ENCODE data around the gene MAPK8IP3.

MAPK8IP3 gene

DNA sequence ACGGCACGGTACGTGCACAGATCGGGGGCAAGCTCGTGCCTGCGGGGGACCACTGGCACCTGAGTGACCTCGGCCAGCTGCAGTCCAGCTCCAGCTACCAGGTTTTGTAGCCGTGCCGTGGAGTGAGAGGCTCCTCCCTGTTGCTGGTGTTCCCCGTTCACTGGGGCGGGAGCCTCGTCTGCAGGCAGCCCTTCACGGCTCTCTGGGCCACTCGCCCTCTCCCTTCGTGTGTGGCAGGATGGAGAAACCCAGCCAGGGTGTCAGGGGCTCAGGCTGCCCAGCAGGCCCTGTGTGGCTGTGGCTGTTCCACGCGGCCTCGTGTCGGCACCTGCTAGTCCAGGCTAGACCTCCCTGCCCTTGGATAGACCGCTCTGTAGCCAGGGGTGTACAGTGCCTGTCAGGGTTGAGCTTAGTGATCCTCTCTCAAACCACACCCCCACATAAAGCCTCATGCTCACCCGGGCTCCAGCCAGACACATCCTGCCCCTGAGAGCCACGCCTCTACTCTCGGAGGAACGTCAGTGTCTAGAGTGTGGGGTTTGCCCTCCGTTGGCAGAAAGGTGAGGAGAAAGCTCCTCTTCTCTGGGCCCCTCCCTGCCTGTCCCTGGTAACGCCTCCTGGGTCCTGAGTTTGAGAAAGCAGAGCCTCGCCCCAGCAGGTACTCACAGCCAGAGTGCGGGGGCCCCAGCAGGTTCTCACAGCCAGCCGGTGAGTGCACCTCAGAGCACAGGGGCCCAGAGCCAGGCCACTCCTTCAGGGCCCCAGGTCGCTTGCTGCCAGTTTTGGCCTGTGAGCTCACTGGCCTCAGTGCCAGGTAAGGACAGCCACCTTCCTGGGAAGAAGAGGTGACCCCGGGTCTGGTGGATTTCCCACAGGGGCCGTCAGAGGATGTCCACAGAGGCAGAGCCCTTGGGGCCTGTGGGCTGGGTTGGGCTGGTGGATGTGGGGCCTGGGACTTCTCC lies 37.7 kb downstream of the MAPK8IP3 start:
- DNase-seq: no peak

DNA sequence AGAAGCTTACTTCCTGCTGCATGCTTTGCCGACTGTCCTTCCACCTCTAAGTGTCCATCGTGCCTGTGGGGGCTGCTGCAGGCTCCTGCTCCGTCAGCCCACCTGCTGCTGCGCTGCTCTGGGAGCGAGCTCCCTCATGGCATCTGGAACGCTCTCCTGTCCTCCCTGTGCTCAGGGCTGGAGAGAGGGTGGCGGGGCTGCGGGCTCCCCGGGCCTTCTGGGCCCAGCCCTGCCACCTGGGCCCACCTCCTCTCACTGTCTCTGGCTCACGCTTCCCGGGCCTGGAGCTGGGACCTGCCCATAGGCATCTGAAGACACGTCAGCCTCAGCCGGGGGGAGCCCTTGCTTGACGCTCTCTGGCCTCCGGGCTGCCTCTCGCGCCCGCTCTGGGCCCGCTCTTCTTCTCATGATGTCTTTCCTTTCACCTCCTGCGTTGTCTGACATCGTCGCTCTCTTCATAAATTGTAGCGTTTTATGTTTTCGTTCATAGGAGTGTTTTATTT lies 38.4 kb downstream of the MAPK8IP3 start:
- no peak for DNase-seq

DNA sequence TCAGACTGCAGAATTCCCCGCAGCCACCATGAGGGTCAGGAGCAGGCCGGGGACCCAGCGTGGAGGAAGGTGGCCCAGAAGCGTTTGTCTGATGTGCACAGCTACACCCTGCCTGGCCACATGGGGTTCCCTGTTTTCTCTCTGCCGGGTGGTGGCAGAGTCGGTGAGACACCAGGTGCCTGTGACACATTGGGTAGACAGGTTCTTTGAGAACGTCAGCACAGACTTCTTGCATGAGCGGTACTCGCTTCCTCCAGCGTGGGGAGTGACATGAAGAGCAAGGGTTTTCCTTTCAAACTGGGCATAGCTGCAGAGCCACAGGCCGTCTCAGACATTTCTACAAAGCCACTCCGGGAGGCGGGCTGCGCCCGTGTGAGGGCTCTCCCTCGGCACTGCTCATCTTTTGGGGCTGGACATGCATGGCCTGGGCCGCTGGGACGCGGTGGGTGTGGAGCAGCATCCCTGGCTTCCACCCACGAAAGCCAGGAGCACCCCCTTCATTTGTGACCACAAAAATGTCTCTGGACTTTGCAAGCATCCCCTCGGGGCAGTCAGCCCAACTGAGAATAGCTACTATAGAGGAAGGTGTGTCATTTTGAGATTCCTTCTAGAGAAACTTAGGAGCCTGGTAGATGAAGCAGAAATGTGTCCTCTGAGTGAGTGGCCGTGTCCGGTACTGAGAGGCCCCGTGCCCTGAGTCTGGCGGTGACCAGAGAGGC lies 39.3 kb downstream of the MAPK8IP3 start:
- no peak for DNase-seq

DNA sequence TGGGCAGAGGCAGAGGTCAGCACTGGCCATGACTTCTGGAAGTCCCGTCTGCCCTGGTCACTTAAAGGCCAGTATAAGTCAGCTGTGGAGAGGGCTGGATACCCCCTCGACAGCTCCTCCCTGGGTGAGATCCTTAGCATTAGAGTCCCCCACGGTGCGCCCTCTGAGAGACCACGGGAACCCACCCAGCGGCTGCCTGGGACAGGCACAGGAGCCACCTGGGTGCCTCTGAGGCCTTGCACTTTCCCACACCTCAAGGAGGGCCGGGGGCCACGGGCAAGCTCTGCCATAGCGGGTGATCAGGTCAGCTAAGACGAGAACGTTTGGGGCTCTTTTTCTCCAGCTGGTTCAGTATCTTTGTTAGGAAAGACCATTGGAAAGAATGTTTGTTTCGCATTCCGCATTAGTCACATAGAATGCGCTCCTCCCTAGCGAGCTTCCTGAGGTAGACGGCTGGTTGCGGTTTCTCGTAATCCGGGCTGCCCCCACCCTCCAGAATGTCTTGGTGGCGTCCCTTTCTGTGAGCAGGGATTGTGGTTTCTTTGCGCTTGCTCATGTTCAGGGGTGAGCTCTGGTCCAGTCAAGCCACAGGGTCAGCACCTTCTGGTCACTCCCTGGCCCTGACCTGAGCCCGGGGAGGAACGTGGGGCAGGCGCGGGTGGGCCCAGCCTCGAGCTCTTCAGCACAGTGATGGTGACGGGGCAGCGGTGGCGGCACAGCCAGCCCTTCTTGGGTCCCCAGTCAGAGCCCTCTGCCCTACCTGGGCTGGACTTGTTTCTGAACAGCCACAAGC lies 40.1 kb downstream of the MAPK8IP3 start:
- DNase-seq: no peak

DNA sequence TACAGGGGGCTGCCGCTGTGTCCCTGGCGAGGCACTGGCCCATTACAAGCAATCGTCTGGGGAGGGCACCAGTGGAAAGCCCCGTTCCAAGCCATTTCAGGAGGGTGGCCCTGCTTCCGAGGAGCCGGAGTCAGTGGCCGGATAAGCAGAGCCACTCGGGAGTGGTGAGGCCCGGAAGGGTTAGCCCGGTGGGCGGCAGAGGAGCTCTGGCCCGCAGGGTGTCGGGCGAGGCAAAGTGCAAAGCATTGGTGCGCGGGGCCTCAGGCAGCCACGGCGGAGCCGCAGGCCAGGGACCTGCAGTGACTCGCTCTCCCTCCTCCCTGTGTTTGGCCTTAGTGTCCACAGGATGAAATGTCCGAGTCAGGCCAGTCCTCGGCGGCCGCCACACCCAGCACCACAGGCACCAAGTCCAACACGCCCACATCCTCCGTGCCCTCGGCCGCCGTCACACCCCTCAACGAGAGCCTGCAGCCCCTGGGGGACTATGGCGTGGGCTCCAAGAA lies 40.7 kb downstream of the MAPK8IP3 start:
- DNase-seq: no peak

DNA sequence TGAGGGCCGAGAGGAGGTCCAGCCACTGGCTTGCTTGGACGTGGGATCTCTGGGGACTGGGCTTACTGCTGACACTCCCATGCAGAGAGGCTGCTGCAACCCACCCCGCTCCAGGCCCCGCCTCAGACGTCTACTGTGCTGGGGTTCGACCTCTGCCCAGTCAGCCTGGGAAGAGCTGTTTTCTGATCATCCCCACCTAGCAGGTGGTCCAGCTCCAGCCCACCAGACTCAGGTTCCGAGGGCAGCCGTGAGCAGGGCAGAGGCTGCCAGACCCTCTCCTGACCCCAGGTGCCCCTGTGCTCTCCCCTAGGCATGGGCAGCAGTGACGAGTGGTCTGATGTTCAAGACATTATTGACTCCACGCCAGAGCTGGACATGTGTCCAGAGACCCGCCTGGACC lies 41.9 kb downstream of the MAPK8IP3 start:
- no peak for DNase-seq

DNA sequence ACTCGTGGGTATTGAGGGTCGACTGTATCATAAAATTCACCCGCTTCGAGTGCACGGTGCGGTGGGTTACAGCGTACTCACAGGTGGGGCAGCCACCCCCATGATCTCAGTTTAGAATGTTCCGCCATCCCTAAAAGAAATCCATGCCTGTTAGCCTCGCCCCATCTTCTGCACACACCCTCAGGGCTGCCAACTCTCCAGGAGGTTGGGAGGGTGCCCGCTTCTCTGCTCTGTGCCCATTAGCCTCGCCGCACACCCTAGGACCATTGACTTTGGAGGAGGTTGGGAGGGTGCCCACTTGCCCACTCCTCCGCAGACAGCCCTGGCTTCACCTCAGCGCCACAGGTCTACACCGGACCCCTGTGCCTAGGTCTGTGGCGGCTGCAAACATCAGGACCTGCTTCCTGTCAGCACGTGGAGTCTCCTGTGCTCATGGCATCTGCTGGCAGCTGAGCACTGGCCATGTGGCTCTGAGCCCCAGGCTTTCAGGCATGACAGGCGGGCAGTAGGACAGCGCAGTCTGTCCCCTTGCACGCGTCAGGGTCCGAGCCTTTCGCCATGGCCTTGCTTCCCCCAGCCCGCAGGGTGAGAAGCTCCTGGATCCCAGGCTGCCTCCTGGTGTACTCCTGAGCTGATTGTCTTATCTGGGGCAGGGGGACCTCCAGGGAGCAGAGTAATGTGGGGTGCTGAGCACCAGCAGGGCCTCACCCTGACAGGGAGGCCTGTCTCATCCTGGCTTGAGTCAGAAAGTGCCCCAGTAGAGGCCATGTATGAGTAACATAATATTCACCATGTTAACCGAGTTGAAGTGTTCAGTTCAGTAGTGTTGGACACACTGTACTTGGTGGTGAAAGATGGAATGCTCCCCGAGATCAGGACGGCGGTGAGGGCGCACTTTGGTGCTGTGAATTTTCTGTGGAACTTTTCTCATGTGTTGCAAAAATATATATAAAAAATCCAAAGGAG lies 43.4 kb downstream of the MAPK8IP3 start:
- no peak for DNase-seq

DNA sequence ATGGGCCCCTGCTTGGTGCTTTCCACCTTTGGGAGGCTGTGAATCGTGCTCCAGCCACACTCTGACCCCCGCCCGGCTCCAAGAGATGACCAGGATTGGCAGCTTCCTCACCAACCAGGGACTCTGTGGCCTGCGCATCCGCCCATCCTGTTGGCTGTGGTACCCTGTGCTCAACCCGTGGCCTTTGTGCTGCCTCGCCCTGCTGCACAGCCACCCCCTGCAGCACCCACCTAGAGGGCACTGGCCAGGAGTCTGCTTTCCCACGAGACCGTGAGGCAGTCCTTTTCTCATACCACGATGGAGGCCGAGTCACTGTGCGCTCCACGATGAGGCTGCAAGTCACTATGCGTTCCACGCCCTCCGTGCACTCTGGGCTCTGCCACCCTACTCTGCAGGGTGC lies 46.0 kb downstream of the MAPK8IP3 start:
- no peak for DNase-seq

DNA sequence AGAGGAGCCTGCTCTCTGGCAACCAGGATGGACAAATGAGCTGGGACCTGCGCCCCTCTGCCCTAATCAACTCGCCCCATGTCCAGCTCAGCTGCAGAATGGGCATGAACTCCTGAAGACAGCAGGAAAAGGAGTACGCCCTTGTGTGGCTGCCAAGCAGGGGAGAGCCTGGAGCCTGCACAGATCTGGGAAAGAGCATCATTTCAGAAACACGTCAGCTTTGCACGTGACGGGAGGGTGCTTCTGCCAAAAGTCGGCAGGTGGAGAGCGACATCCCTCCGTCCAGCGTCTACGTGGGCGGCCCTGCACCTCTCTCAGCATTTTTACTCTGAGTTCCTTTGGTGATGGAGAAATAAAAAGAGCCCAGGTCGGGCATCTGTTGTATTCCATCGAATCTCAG lies 46.9 kb downstream of the MAPK8IP3 start:
- DNase-seq: no peak

DNA sequence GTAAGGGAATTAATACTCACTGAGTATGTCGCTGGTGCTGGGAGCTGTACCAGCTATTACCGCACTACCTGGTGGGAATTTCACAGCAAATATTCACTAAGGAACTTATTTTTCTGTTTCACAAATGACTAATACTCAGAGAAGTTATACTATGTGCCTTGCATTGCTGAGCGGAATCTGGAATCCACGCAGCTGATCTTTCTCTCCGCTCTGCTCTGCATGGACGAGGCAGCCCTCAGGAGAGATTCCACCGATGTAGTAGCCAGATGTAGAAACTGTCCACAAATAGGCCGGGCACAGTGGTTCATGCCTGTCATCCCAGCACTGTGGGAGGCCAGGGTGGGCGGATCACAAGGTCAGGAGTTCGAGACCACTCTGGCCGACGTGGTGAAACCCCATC lies 48.2 kb downstream of the MAPK8IP3 start:
- DNase-seq: no peak

DNA sequence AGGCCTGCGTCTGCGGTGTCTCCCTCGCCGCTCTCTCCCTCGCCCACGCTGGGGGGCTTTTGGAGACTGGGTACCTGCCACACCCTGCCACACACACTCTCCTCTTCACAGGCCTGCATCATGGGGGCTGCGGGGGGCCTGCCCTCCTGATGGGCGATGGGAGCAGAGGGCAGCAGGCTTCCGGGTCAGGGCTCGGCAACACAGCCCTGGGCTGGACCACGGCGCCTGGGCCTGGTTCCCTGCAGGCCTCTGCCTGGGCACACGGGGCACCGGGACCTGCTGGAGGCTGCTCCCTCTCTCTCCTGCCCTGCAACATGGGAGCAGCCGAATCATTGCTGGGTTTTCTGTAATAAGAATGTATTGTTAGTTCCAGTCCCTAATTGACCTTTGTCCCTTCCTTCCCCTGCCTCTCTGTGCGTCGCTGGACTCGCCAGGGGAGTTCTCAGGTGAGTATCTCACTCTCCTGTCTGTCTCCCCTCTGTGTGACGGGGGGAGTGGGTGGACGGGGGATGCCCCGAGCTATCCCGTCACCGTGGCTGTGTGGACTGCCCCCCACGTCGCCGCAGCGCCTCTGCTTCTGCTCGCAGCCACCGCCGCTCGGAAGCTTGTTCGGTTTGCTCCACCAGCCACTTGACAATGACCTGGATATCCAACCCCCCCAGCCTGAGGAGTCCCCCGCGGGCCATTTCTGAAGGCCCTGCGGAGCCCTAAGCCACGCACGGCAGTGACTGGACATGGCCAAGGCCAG lies 51.9 kb downstream of the MAPK8IP3 start:
- no peak for DNase-seq

DNA sequence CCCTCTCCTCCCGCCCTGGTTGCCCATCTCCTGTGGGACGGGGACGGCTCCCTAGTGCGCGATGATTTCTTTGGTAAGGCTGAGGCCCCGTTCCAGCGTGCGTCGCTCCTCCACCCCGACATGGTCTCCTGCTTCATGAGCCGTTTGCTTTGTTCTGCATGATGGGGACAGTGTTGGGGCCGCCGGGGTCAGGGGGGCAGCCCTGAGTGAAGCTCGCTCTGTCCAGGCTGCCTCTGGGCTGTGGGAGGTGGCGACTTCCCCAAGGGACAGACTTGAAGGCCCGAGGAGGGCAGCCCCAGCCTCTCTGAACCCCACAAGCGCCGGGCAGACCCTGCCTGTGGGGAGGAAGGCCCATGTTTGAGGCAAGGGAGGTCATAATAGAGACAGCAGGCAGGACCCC lies 52.9 kb downstream of the MAPK8IP3 start:
- DNase-seq: no peak

DNA sequence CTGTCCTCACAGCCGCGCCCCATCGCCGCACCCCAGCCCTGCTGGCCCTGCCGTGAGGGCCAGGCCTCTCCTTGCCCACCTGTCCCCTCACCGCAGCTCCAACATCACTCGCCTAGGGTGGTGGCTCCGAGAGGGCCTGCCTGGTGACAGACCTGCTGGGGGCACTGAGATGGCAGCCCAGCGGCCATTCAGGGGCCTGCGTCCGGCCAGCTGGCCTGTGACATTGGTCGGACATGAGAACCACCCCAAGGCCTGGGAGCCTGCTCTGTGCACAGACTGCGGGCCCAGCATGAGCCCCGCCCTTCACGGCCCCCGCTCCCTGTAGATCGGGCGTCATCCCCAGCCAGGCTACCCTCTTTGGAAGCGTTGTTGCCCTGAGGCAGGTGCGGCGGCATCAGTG lies 53.5 kb downstream of the MAPK8IP3 start:
- DNase-seq: no peak

DNA sequence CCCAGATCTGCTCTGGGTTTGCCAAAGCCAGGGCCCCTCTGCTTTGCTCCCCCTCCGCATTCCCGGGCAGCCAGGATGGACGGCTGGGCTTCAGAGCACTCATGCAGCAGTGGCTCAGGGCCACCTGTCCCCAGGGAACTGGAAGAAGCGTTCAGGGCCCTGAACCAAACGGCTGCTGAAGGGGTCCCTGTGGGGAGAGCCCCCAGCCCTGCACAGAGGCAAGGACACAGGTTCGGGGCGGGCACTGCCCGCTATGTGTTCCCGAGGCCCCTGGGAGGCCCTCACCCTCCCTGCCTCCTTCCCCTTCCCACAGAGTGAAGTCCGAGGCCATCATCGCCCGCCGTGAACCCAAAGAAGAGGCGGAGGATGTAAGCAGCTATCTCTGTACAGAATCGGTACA lies 54.9 kb downstream of the MAPK8IP3 start:
- no peak for DNase-seq

DNA sequence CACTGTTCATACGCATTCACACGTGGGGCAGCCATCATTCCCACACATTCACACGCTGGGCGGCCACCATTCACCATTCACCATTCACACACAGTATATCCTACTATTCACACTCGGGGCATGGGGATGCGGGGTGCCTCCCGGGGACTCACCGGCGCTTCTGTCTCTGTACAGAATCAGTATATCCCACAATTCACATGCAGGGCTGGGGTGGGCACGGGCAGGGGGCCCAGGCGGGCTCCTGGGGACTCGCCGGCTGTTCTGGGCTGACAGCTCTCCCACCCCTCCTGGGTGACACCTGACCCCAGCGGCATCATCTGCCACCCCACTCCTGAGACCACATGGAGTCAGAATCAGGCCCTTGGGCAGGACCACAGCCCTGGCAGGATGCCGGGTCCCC lies 55.8 kb downstream of the MAPK8IP3 start:
- no peak for DNase-seq

DNA sequence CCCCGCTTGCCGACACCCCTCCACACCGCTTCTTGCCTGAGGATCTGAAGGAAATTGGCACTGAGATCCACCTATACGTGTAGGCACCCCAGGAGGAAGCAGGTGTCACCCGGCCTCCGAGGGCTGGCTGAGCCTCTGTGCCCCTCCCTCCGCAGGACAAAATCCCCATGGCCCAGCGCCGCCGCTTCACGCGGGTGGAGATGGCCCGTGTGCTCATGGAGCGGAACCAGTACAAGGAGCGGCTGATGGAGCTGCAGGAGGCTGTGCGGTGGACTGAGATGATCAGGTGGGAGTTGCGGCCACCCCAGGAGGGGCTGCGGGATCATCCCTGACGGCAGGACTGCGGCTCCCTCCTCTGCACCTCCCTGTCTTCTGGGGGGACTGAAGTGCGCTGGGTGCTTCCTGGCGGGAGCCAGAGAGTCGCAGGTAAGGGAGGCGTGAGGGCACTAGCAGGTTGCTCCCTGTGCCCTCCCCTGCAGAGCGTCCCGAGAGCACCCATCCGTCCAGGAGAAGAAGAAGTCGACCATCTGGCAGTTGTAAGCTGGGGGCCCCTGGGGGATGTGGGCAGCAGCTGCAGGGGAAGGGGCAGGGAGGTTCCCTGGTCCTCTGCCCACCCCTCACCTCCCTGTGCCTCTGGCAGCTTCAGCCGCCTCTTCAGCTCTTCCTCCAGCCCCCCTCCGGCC lies 56.3 kb downstream of the MAPK8IP3 start:
- no peak for DNase-seq

DNA sequence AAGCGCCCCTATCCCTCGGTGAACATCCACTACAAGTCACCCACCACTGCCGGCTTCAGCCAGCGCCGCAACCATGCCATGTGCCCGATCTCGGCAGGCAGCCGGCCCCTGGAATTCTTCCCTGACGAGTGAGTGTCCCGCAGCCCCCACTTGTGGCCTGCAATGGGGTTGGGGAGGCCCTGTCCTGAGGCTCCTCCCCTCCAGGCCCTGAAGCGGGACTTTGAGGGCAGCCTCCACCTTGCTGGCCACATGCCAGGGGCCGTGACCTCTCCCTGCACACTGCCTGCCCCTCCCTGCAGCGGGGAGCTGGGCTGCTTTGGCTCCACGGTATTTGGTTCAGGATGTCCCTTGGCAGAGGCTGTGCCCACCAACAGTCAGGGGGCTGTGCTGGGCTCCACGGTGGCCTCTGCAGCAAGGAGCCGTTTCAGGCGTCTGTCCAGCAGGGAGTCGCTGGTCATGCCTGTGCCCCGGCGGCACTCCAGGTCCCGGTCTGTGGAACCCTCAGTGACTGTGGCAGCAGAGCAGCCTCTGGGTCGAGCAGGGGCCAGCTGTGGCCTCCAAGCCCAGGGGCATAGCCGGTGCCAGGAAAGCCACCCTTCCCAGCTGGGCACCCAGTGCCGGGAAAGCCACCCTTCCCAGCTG lies 57.0 kb downstream of the MAPK8IP3 start:
- no peak for DNase-seq

DNA sequence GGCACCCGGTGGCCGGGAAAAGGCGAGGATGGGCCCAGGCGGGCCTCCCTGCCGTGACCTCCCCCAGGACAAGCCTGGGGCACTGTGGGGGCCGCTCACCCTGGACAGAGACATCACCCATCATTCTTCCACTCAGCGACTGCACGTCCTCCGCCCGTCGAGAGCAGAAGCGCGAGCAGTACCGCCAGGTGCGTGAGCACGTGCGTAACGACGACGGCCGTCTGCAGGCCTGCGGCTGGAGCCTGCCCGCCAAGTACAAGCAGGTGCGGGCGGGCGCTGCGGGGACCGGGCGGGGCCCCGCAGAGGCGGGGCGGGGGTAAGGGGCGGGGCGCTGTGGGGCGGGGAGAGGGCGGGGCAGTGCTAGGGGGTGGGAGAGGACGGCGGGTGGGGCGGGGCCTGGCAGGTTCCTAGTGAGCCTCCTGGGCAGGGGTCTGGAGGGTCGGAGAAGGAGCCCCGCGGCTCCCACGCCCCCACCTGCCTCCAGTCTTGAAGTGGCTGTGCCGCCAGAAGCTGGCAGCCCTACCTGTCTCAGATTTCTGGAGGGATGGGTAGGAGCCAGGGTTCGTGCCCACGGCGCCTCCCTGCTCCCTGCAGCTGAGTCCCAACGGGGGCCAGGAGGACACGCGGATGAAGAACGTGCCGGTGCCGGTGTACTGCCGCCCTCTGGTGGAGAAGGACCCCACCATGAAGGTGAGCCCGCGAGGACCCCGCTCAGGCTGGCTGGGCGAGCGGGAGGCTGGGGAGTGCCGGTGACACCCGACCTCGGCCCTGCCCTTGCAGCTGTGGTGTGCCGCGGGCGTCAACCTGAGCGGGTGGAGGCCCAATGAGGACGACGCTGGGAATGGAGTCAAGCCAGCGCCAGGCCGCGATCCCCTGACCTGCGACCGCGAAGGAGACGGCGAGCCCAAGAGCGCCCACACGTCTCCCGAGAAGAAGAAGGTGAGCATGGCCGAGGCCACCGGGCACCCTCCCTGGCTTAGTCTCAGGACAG lies 57.8 kb downstream of the MAPK8IP3 start:
- DNase-seq: no peak

DNA sequence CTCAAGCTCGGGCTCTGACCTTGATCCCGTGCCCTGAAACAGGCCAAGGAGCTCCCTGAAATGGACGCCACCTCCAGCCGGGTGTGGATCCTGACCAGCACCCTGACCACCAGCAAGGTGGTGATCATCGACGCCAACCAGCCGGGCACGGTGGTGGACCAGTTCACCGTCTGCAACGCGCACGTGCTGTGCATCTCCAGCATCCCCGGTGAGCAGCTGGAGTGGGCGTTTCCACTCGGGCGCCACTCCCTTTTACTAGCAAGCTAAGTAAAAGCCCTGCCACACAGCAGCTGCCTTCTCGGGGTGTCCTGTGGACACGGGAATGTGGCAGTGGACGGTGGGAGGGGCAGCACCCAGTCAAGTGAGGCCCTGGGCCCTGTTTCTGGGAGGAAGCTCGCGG lies 59.0 kb downstream of the MAPK8IP3 start:
- DNase-seq: no peak

All from activated CD4-positive, alpha-beta T cell treated with anti-CD3 and anti-CD28 coated beads, Interleukin-10, Interleukin-2, amounts not matched to agents 100 ng/mL and 50 ng/mL, durations not matched to agents 16 hours and 8 hours (primary cell).